Suppressor macrophage treated with lipopolysaccharide for 4 hours (primary cell): ENCODE results near the gene PLEKHH1.

Experiments
- DNase-seq: peaks from one replicate; pipeline ENCODE4 v3.0.0-alpha.2; 2020

Gene PLEKHH1

DNA sequence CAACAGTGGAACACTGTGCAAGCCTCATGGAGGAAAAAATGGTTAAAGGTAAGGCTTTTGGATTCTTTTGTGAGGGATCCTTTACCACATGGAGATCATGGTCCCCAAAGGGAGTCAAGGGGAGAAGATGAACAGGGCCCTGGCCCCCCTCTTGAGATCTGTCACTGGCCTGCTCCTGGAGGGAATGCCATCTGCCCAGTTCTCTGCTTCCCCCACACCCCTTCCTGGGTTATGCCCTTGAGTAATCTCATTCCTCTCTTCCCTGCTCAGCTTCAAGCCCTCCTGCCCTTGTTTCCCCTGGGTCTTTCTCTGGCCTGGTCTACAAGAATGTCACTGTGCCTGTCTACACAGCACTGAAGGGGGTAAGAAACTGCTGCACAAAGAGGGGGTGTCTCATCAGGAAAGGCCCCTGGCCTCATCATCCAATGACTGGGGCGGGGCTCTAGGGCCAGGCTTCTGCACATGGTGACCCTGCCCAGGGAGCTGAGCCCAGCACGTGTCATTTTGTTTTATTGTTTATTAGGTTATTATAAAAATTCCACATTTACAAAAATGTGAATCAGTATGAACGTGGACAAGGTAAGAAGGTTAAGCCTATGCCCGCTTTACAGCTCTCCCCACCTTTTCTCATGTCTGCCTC, 36.7 kb downstream of the PLEKHH1 start:
- no peak for DNase-seq

DNA sequence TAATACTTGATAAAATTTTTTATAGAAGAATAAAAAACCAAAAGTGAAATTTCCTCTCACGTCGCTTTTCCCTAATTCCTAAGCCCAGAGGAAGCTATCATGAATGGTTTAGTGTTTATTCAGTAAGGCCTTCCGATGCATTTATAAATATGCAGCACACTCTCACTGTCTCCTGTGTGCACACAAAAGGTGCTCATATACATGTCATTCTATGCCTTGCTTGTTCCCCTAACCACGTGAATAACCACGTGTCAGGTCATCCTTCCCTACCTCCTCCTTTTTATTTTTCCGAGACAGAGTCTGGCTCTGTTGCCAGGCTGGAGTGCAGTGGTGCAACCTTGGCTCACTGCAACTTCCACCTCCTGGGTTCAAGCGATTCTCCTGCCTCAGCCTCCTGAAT, 37.4 kb downstream of the PLEKHH1 start:
- DNase-seq = no peak

DNA sequence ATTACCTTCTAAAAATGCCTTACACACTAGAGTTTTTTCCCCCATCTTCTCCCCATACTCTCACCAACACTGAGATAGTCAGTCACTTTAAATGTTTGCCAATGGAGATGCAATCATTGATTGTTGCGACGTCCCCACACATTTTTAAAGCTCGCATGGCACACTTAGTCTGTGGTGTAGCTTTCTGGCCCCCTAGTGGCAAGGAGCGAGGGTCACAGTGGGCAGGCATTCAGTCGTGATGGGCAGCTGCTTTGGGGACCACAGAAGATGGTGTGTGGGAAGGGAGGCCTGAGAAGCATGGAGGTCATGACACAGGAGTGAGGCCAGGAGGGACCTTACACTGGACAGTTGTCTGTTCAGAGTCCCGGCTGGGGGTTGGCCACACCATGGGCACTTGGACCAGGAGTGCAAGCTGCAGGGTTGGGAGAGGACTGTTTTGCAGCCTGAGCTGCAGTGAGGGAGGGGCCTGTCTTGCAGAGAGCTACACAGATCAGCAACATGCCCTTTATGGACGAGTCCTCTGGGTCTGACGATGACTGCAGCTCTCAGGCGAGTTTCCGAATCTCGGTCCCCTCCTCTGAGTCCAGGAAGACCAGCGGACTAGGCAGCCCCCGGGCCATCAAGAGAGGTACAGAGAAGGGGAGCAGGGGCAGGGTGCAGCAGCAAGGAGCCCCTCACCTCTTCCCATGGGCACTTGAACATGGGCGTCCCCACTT, 38.3 kb downstream of the PLEKHH1 start:
- DNase-seq = peak; percentile 80

DNA sequence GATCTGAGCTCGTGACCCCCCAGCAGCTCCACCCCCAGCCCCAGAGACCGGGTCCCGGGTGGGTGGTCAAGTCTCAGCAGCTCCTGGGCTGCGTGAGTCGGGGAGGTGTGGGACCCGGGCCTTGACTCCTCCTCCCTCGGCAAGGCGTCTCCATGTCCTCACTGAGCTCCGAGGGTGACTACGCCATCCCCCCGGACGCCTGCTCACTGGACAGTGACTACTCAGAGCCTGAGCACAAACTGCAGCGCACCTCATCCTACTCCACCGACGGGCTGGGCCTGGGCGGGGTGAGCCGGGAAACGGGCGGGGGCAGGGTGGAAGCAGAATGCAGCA, 38.9 kb downstream of the PLEKHH1 start:
- DNase-seq = no peak

DNA sequence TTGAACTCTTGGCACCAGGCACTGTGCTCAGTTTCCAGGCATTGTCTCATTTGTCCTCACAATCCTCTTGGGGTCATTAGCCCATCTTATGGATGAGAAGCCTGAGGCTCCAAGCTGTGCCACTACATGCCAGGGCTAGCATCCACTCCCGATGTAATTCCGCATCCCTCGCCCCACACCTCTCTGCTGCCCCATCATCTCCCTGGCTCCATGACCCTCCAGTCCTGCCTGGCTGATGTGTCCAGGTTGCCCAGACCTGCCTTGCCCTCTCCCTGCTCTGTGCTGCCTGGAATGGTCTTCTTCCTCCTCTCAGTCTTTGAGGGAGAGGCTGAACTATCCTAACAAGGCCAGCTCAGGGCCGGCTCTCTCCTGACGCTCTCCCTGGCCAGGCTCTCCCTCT, 39.5 kb downstream of the PLEKHH1 start:
- DNase-seq = no peak

DNA sequence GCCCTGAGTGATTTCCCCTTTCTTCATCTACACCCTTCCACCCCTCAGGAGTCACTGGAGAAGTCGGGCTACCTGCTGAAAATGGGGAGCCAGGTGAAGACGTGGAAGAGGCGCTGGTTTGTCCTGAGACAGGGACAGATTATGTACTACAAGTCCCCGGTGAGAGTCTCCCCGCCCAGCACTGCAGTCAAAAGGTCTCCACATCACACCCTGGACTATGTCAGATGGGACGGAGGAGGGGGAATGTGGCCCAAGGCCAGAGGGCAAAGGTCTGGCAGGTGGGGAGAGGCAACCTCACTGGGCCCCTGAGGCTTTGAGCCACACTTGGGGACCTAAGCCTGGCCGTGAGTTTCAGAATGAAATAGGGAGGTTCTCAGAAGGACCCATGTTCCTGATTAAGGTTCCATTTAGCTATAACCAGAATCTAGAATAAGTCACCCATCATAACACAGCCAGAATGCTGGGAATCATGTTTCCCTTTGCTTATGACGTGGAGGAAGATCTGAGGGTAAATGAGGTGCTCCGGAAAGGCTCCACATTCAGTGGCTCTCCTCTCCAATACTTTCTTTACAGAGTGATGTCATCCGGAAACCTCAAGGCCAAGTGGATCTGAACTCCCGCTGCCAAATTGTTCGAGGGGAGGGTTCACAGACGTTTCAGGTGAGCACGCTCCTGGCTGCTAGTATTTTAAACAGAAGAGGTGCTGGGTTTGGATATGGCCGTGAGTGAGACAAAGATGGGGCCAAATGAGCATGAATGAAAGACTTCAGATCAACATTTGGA, 40.3 kb downstream of the PLEKHH1 start:
- no peak for DNase-seq

DNA sequence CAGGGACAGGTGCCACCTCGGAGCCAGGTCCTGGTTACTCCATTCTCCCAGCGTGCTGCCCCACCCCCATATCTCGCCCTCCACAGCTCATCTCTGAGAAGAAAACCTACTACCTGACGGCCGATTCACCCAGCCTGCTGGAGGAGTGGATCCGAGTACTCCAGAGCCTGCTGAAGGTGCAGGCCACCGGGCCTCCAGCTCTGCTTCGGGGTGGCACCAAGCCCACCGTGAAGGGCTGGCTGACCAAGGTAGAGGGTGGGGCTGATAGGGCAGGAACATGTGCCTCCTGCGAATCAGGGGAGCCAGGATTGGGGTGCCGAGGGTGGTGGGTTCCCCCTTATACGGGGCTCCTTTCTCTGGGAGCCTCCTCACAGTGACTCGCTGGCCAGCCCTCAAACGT, 41.1 kb downstream of the PLEKHH1 start:
- no peak for DNase-seq

DNA sequence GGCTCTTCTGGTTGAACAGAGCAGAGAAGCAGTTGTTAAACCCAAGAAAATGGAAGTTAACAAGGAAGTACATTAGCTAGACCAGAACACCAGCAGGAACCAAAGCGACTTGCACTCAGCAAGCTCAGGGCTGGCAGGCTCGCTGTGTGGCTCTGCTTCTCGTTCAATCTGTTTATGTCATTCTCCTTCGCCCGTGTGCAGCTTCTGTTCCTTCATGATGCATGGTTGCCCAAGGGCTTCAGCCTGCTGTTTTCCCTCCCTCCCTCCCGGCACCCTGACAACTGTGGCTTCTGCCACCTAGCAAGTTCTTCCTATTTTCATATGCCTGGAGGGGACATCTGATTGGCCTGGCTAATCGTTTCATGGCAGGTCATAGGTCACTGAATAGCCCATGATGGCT, 41.7 kb downstream of the PLEKHH1 start:
- DNase-seq = no peak

DNA sequence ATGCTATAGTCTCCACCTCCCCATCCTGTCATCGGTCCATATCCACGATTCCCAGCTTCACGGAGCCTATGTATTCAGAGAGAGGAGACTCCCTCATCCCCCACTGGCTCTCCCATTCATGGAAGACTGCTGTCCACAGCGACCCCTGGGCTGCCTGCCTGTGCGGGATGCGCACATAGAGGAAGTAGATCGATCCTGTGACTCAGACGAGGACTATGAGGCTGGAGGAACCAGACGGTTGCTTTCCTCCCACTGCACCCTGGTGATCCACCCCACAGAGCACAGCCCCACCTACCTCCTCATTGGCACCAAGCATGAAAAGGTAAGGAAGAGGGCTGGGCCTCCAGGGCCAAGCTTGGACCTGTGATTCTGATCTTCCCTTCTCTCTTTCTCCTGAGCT, 42.6 kb downstream of the PLEKHH1 start:
- peak; percentile 61 for DNase-seq

DNA sequence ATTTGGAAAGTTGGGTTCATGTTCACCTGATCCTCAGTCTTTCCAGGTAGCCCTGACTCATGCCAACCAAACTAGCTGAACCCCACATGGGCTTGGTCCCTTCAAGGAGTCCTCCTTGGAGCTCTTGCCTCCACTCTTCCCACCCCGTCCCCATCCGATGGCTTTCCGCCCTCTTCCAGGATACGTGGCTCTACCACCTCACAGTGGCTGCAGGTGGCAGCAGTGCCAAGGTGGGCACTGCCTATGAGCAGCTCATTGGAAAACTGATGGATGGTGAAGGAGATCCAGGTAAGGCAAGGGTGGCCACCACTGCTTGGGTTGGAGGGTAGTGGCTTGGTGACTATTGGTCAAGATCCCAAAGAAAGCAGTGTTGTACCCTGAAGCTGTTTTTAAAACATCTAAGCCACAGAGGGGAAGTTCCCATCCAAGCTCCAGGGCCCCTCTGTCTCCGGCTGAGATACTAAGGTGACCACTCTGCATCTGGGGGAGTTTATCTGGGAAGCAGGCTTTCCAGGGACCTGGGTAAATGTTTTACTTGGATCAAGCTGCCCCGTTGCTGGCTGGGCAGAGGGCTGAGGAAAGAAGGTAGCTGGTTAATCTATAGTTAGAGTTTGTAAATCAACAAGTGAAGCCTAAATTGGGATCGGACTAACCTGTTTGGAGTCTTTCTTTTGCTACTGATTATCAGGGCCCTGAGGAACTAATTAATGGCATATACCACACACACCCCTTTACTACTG, 43.3 kb downstream of the PLEKHH1 start:
- no peak for DNase-seq

DNA sequence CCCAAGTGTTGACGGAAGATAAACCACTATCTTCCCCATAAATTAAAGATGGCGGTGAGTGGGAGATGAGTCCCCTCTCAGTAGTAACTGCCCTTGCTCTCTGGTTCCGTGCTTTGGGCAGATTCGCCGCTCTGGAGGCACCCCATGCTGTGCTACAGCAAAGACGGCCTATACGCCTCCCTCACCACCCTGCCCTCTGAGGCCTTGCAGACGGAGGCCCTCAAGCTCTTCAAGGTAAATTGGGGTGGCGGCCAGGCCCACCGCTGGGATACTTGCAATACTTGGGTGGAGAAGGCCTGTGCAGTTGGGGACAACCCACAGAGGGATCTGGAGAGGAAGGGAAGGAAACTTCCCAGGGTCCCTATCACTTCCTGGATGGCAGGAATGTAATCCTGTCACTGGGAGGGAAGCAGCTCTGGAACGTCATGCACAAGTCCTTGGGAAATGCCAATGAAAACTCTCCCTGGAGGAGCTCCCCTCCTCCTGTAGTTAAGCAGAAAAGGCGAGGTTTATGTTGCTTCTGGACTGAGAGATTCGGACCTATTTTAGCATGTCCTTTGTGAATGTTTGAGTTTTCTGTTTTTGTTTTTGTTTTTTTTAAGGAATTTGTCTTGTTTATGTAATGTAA, 44.2 kb downstream of the PLEKHH1 start:
- no peak for DNase-seq

DNA sequence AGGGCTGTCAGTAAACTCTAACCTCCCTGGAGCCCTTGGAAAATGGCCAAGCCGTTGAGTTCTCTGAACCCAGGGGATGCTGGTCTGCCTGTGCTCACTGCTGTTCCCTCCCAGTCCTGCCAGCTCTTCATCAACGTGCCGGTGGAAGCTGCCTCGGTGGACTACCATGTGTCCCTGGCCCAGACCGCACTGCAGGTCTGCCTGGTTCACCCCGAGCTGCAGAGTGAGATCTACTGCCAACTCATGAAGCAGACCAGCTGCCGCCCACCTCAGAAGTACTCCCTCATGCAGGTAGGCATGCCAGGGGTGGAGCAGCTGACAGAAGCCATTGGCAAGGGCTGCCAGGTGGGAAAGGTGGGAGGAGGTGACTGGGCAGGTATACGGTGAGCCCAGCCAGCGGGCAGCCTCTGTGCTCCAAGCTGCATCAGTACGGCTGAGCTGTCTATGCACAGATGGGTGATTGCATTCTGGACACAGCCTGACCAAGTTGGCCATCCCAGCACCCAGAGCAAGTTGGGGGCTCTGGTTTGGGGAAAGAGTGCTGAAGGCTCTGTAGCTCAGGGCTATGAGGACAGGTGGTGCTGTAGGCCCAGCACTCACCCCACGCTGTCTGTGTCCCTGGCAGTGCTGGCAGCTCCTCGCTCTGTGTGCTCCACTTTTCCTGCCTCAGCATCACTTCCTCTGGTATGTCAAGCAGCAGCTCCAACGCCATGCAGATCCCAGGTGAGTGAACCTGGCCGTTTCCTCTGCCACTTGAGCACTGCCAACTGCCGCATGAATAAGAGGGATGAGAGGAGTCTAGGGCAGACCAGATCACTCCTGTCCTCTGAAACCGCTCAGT, 45.0 kb downstream of the PLEKHH1 start:
- no peak for DNase-seq

DNA sequence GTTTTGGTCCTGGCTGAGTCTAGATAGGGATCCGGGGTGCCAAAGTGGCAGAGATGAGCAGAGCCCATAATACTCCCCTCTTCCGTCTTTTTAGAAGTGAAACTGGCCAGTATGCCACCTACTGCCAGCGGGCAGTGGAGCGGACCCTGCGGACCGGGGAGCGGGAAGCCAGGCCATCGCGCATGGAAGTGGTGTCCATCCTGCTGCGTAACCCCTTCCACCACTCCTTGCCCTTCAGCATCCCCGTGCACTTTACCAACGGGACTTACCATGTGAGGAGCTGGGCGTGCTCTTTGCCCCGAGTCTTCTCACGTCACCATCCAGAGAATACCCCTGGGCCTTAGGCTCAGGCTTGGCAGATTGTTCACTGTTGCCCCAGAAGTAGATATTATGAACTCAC, 46.0 kb downstream of the PLEKHH1 start:
- no peak for DNase-seq

DNA sequence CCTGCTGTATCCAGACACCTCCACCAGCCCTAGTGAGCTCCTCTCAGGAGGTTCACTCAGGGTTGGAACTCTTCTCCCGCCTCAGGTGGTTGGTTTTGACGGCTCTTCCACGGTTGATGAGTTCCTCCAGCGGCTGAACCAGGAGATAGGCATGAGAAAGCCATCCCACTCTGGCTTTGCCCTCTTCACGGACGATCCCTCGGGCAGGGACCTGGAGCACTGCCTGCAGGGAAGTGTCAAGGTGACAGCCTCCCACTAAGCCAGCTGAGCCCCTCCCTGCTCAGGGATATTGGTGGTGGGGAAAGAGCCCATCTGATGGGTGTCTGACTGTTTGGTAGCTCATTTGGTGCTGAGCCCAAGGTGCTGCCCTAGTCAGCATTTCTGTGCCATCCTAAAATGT, 46.5 kb downstream of the PLEKHH1 start:
- no peak for DNase-seq

DNA sequence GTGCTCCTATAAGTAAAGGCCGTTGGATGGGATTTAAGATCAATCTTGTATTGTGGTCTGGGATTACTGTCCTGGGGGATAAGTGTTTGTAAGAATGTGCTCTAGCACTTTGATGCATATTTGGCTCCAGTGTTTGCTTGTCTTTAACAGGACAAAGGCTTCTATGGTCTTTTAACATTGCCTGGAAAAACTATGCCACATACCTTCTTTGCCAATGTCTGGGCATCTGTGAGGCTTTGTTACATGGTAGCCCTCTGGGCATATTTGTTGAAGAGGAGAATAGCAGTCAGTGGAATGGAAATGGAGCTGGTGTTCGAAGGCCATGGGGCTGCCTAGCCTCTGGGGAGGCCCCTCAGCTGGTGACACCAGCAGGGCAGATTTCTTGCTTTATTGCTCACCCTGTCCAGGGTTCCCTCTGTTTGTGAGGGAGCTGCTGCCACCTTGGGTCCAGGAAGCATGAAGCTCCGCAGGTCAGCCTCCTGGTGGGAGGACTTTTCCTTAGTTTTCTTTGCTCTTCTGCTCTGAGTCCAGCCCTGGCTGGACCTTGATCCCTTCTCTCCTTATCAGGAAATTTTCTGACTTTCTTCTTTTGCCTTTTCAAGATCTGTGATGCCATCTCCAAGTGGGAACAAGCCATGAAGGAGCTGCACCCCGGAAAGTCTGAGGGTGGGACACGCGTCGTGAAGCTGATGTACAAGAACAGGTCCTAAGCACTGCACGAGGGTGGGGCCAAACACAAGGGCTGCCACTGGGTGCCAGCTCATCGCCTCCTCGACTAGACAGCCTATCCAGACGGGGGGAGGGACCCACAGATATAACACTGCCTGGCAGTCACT, 47.5 kb downstream of the PLEKHH1 start:
- DNase-seq = no peak

DNA sequence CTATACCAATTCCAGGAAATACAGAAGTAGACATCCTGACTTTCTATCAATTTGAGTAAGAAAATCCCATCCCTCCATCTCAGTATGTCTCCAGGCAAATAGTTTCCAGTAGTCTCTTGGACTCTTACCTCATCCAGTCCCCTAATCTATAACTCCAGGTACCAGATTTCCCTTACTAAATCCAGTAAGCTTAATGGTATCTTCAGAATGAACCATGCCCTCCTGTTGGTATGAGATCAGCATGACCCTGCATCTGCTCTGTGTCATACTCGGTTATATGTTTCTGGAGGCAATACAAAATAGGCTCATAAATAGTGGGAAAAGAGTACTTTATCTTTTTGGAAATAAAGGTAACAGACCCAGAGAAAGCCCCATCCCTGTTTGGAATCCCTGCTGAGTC, 48.6 kb downstream of the PLEKHH1 start:
- DNase-seq = no peak

DNA sequence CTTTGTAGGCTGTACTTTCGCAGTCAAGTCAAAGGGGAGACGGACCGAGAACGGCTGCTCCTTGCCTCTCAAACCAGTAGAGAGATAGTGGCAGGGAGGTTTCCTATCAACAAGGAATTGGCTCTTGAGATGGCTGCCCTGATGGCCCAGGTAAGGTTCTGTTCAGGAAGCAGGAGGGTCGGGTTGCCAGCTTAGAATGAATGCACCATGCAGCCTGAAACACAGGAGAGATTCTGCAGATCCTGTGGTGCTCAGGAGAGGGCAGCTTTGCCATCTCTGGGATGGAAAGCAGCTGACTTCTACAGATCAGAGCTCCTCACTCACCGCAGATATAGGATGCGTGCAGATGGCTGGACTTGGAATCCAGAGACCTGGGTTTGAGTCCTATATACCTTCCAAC, 49.0 kb downstream of the PLEKHH1 start:
- no peak for DNase-seq

DNA sequence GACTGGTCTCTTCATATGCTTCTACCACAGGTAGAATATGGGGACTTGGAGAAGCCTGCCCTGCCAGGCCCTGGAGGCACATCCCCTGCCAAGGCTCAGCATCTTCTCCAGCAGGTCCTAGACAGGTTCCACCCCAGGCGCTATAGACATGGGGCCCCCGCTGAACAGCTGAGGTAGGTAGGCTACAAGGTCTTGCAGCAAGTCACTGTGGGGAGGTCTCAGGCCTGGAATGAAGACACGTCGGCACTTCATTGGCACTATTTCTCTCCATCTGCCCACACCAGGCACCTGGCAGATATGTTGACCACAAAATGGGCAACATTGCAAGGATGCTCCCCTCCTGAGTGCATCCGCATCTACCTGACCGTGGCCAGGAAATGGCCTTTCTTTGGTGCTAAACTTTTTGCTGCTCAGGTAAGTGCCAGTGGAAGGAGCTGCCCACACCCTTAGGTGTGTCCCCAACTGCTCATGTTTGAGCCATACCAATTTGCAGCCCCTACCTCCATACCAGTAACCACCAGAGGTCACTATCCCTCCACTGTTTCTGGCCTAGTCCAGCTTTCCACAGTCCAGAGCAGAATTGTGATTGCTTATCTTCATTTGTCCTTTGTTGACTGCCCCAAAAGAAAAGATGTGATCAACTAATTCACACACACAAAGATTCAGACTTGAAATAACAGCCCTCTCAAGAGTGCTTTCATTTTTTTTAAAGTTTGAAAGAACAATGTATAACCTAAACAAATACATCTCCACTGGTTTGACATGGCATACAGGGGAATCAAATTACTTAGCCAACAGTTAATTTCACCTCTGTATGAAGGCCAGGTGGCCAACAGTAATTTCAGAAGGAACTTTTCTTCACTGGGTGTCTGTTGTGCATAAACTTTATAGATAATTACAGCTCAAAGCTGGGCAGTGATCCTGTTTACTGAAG, 50.9 kb downstream of the PLEKHH1 start:
- peak; percentile 66 for DNase-seq

DNA sequence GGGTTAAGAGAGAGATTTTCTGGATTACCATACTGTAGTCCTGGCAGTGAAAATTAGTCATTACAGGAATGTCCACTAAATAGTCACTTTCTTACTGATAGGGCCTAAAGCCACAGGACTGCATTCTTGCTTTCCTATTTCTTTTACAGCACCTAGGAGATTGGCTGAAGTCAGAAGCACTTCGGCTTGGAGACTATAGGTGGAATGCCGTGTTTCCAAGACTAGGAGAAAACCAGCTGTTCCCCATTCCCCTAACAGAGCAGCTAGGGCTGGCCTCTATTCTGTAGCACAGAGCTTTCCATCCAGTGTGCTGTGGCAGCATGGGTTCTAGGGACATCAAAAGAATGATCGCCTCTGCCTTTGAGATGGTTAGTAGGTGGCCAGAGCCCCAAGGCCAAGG, 51.9 kb downstream of the PLEKHH1 start:
- no peak for DNase-seq

DNA sequence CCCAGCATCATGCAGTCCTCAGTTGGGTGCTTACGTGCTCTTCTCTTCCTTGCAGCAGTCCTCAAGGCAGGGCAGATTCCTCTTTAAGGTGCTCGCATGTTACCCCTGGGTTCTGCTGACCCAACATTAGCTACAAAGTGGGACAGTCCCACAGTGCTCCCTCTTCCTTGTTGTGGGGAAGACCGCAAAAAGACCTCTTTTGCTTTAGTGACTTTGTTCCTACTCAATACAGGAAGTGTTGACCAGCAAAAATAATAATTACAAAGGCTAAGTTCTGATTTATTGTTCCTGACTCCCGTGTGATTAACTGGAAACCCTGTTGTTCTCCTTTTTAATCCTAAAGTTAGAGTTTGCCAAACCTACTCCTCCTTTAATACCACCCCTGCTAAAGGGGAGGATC, 53.3 kb downstream of the PLEKHH1 start:
- peak; percentile 32 for DNase-seq
